HL-60 (cell line): ENCODE data around the gene SPRTN.

Source experiments
- GABPA ChIP-seq: IDR thresholded peaks from 2 replicates; pipeline ENCODE4 v1.6.1; 2012; ENCODE audit warnings: low read depth
- POLR2AphosphoS5 ChIP-seq: IDR thresholded peaks from 2 replicates; pipeline ENCODE4 v1.6.1; 2012; ENCODE audit warnings: low read depth
- TF ChIP-seq, protein P1 (sequence below): IDR thresholded peaks from one replicate; pipeline ENCODE4 v1.5.1; 2011; ENCODE audit warnings: low read length, control low read depth, inconsistent platforms; ENCODE audit not compliant: insufficient read depth
- TF ChIP-seq, protein P2 (sequence below): IDR thresholded peaks from 2 replicates; pipeline ENCODE4 v1.6.1; 2012; ENCODE audit warnings: low read depth; ENCODE audit not compliant: insufficient replicate concordance

DNA sequence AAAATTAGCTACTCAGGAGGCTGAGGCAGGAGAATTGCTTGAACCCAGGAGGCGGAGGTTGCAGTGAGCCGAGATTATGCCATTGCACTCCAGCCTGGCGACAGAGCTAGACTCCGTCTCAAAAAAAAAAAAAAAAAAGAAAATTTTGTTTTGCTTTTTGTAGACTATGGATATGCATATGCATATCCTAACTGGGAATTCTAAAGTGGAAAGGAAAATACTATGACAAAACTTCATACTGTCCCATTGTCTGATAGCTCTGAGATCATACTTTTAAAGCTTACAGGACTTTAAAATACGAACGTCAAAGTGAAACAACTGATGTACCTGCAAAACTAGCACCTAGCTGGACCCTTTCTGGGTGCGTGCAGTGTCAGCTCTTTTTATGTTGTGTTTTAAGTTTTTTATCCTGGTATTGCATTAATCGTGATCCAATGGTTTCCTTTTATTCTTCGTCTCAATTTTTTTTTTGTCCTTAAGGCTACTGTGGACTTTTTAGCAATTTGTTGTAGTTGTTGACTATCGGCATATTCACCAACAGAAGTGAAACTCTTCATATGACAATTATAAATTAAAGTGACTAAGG is 19.2 kb downstream of the SPRTN start:
- TF ChIP-seq POLR2AphosphoS5: no peak
- TF ChIP-seq, protein P1, sequence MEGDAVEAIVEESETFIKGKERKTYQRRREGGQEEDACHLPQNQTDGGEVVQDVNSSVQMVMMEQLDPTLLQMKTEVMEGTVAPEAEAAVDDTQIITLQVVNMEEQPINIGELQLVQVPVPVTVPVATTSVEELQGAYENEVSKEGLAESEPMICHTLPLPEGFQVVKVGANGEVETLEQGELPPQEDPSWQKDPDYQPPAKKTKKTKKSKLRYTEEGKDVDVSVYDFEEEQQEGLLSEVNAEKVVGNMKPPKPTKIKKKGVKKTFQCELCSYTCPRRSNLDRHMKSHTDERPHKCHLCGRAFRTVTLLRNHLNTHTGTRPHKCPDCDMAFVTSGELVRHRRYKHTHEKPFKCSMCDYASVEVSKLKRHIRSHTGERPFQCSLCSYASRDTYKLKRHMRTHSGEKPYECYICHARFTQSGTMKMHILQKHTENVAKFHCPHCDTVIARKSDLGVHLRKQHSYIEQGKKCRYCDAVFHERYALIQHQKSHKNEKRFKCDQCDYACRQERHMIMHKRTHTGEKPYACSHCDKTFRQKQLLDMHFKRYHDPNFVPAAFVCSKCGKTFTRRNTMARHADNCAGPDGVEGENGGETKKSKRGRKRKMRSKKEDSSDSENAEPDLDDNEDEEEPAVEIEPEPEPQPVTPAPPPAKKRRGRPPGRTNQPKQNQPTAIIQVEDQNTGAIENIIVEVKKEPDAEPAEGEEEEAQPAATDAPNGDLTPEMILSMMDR: no peak
- TF ChIP-seq, protein P2, sequence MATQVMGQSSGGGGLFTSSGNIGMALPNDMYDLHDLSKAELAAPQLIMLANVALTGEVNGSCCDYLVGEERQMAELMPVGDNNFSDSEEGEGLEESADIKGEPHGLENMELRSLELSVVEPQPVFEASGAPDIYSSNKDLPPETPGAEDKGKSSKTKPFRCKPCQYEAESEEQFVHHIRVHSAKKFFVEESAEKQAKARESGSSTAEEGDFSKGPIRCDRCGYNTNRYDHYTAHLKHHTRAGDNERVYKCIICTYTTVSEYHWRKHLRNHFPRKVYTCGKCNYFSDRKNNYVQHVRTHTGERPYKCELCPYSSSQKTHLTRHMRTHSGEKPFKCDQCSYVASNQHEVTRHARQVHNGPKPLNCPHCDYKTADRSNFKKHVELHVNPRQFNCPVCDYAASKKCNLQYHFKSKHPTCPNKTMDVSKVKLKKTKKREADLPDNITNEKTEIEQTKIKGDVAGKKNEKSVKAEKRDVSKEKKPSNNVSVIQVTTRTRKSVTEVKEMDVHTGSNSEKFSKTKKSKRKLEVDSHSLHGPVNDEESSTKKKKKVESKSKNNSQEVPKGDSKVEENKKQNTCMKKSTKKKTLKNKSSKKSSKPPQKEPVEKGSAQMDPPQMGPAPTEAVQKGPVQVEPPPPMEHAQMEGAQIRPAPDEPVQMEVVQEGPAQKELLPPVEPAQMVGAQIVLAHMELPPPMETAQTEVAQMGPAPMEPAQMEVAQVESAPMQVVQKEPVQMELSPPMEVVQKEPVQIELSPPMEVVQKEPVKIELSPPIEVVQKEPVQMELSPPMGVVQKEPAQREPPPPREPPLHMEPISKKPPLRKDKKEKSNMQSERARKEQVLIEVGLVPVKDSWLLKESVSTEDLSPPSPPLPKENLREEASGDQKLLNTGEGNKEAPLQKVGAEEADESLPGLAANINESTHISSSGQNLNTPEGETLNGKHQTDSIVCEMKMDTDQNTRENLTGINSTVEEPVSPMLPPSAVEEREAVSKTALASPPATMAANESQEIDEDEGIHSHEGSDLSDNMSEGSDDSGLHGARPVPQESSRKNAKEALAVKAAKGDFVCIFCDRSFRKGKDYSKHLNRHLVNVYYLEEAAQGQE: no peak
- no peak for TF ChIP-seq GABPA
